SK-N-SH (cell line): ENCODE results near the gene MRPS18A. TPM values are rescaled to one million over a fixed set of nuclear protein-coding genes. Genes with fewer than 3 reads are reported as not detected.

Experiments used
- CTCF ChIA-PET: fragments of 300-600, 350-600 bp; formaldehyde crosslinking; extraction: SDS; loops from one replicate; lab custom pipeline; 2021; lab: Yijun Ruan, JAX
- POLR2A ChIA-PET: fragments of 350-600 bp; sonication (Branson Sonifier 250); formaldehyde crosslinking; extraction: SDS; loops from one replicate; lab custom pipeline; 2020; ENCODE audit warnings: antibody characterized with exemption, inconsistent platforms; lab: Yijun Ruan, JAX
- DNase-seq: peaks from one replicate; pipeline ENCODE4 v3.0.0; 2012
- H2AFZ ChIP-seq: fragments of 200-600 bp; sonication (generic); 2 replicates; pipeline ENCODE4 v1.8.1; 2016; ENCODE audit warnings: antibody characterized with exemption, mild to moderate bottlenecking, low read depth
- H3F3A ChIP-seq: fragments of 200-600 bp; sonication (generic); replicated peaks from 2 replicates; pipeline ENCODE3; 2016; ENCODE audit warnings: antibody characterized with exemption, mild to moderate bottlenecking; ENCODE audit not compliant: insufficient read depth
- H3K27ac ChIP-seq, 2 experiments: fragments of 200-500 bp in 1 of 2; fragments of 200-600 bp in 1 of 2; sonication (Bioruptor generic) in 1 of 2; sonication (generic), shearing (Covaris generic) in 1 of 2; 2 replicates each; pipeline versions ENCODE4 v1.5.1 to v1.6.1; 2014 to 2016; ENCODE audit warnings: low read depth in 2 of 2, inconsistent platforms in 1 of 2, low read length in 1 of 2, mild to moderate bottlenecking in 1 of 2, mixed read lengths in 1 of 2
- H3K27me3 ChIP-seq: fragments of 200-600 bp; sonication (generic), shearing (Covaris generic); 2 replicates; pipeline ENCODE4 v1.6.1; 2016; ENCODE audit warnings: mixed run types; ENCODE audit not compliant: insufficient read depth
- H3K36me3 ChIP-seq, 2 experiments: fragments of 200-500 bp in 1 of 2; fragments of 200-600 bp in 1 of 2; sonication (Bioruptor generic) in 1 of 2; sonication (generic) in 1 of 2; replicated peaks in 1 of 2; 2 replicates each; pipeline versions ENCODE3 to v1.5.1; 2014 to 2016; ENCODE audit warnings: low read length in 1 of 2, mild to moderate bottlenecking in 1 of 2; ENCODE audit not compliant: insufficient read depth in 2 of 2, control insufficient read depth in 1 of 2
- H3K4me1 ChIP-seq, 2 experiments: fragments of 200-500 bp in 1 of 2; fragments of 200-600 bp in 1 of 2; sonication (Bioruptor generic) in 1 of 2; sonication (generic), shearing (Covaris generic) in 1 of 2; 2 replicates each; pipeline versions ENCODE4 v1.5.1 to v1.6.1; 2014 to 2016; ENCODE audit warnings: low read depth in 1 of 2, low read length in 1 of 2, mixed run types in 1 of 2; ENCODE audit not compliant: insufficient read depth in 2 of 2, control insufficient read depth in 1 of 2
- H3K4me2 ChIP-seq: fragments of 200-600 bp; sonication (generic), shearing (Covaris generic); 2 replicates; pipeline ENCODE4 v1.6.1; 2017; ENCODE audit warnings: mixed run types
- H3K4me3 ChIP-seq, 2 experiments: fragments of 200-500 bp in 1 of 2; fragments of 200-600 bp in 1 of 2; sonication (Bioruptor generic) in 1 of 2; sonication (generic), shearing (Covaris generic) in 1 of 2; 2 replicates each; pipeline versions ENCODE4 v1.5.1 to v1.8.1; 2014 to 2016; ENCODE audit warnings: low read depth in 2 of 2, inconsistent platforms in 1 of 2, low read length in 1 of 2, mild to moderate bottlenecking in 1 of 2, mixed read lengths in 1 of 2, moderate library complexity in 1 of 2
- H3K79me2 ChIP-seq: fragments of 200-600 bp; sonication (generic); 2 replicates; pipeline ENCODE4 v1.8.1; 2017; ENCODE audit warnings: mild to moderate bottlenecking; ENCODE audit not compliant: insufficient read depth
- H3K9ac ChIP-seq: fragments of 200-600 bp; sonication (generic); 2 replicates; pipeline ENCODE4 v1.6.1; 2017; ENCODE audit warnings: mixed run types
- H3K9me2 ChIP-seq: fragments of 200-600 bp; sonication (generic); 2 replicates; pipeline ENCODE4 v1.6.1; 2017; ENCODE audit warnings: mixed run types
- H3K9me3 ChIP-seq: fragments of 200-600 bp; sonication (generic); 2 replicates; pipeline ENCODE4 v1.6.1; 2017; ENCODE audit warnings: mixed run types, mild to moderate bottlenecking, moderate library complexity
- H4K20me1 ChIP-seq: fragments of 200-600 bp; sonication (generic); 2 replicates; pipeline ENCODE4 v1.6.1; 2017; ENCODE audit warnings: mild to moderate bottlenecking, mixed run types; ENCODE audit not compliant: insufficient read depth
- ELF1 ChIP-seq: IDR thresholded peaks from 2 replicates; pipeline ENCODE4 v1.4.0; 2012
- EP300 ChIP-seq, 2 experiments: IDR thresholded peaks; 2 replicates each; pipeline versions ENCODE4 v1.4.0 to v1.6.1; 2012; ENCODE audit warnings: borderline replicate concordance in 1 of 2, low read depth in 1 of 2, low read length in 1 of 2
- EZH2phosphoT487 ChIP-seq: fragments of 200-600 bp; sonication (generic); IDR thresholded peaks from 2 replicates; pipeline ENCODE4 v1.6.1; 2017; ENCODE audit warnings: low read depth, mixed run types, mild to moderate bottlenecking, antibody characterized with exemption, moderate library complexity, borderline replicate concordance
- FOSL2 ChIP-seq: IDR thresholded peaks from 2 replicates; pipeline ENCODE4 v1.4.0; 2012; ENCODE audit warnings: low read depth, mild to moderate bottlenecking, moderate library complexity, borderline replicate concordance
- FOXM1 ChIP-seq: IDR thresholded peaks from 2 replicates; pipeline ENCODE4 v1.4.0; 2012; ENCODE audit warnings: low read depth, mild to moderate bottlenecking
- JUND ChIP-seq: IDR thresholded peaks from 2 replicates; pipeline ENCODE4 v1.4.0; 2012
- MEF2A ChIP-seq: IDR thresholded peaks from 2 replicates; pipeline ENCODE4 v1.4.0; 2012; ENCODE audit warnings: low read depth, borderline replicate concordance
- NFIC ChIP-seq: IDR thresholded peaks from 2 replicates; pipeline ENCODE4 v1.4.0; 2012; ENCODE audit warnings: borderline replicate concordance
- POLR2AphosphoS5 ChIP-seq: IDR thresholded peaks from 2 replicates; pipeline ENCODE4 v1.6.1; 2012; ENCODE audit warnings: low read depth, low read length
- RAD21 ChIP-seq: IDR thresholded peaks from 2 replicates; pipeline ENCODE4 v1.6.1; 2012; ENCODE audit warnings: mild to moderate bottlenecking, low read length
- TAF1 ChIP-seq: IDR thresholded peaks from 2 replicates; pipeline ENCODE4 v1.6.1; 2012; ENCODE audit warnings: low read depth, mild to moderate bottlenecking, low read length, moderate library complexity, borderline replicate concordance
- TCF12 ChIP-seq: IDR thresholded peaks from 2 replicates; pipeline ENCODE4 v1.4.0; 2012
- TEAD4 ChIP-seq: IDR thresholded peaks from 2 replicates; pipeline ENCODE4 v1.4.0; 2012; ENCODE audit warnings: mild to moderate bottlenecking, borderline replicate concordance; ENCODE audit not compliant: insufficient read depth
- WGBS: methylation state at CpG from one replicate; pipeline ENCODE4 v1.1.6; 2017; ENCODE audit warnings: low lambda C conversion rate; 5-methylcytosine and 5-hydroxymethylcytosine counted together
- polyA plus RNA-seq, 3 experiments: library from polyadenylated mRNA; depleted of rRNA; stranded (reverse); fragments of >200 nt; gene quantifications; 2 replicates each; pipeline ENCODE4 v1.2.3, GENCODE V29; 2012
- TF ChIP-seq, protein P1 (sequence below): fragments of 200-600 bp; sonication (generic); IDR thresholded peaks from 2 replicates; pipeline ENCODE4 v1.6.1; 2017; ENCODE audit warnings: antibody characterized with exemption, mild to moderate bottlenecking, moderate library complexity
- TF ChIP-seq, protein P2 (sequence below): IDR thresholded peaks from 2 replicates; pipeline ENCODE4 v1.4.0; 2012; ENCODE audit warnings: low read depth, borderline replicate concordance
- TF ChIP-seq, protein P3 (sequence below): fragments of 150-350 bp; IDR thresholded peaks from 2 replicates; pipeline ENCODE4 v1.6.1; 2017; ENCODE audit warnings: antibody characterized with exemption, low read length, low read depth, borderline replicate concordance
- TF ChIP-seq, protein P4 (sequence below): IDR thresholded peaks from 2 replicates; pipeline ENCODE4 v1.4.0; 2012; ENCODE audit warnings: low read depth

Gene MRPS18A
- polyA plus RNA-seq, 1 of the 3 experiments (the other 2 are of a cell fraction), result 57.0 TPM

DNA sequence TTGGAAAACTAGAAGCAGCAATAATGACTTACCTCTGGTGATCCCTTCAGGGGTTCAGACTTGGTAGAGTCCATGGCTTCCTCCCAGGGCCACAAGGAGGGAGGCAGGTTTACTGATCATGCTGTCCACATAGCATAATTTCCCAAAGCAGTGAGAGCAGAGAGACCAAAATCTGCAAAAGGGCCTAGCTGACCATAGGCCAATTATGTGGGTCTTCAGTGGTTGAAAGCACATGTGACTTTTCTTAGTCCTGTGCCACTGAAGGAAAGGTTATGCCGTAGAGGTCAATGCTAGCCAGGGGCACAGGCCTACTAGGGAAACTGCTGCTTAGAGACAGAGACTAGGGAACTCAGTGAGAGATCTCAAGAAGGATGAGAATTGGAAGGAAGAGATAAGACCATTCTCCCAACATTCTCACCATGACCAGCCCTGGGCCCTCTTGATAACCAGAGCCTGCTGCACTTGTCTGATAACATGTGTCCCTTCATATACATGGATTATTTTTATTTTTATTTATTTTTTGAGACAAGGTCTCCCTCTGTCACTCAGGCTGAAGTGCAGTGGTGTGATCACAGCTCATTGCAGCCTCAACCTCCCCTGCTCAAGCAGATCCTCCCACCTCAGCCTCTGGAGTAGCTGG lies 56.5 kb downstream of the MRPS18A start:
- no peak overlapping the region for H3K9ac ChIP-seq
- no peak overlapping the region for H2AFZ ChIP-seq
- WGBS, result 100% methylated on average over 1 of the region's 1 CpG
- no peaks in the 10 kb centered on the region for H3K9me3 ChIP-seq
- H4K20me1 ChIP-seq, result no peaks in the 10 kb centered on the region
- TF ChIP-seq RAD21 (no peak), EP300 (IDR thresholded peaks at IDR 0.05; ENCODE audit: borderline replicate concordance in 1 of 2, low read depth in 1 of 2, low read length in 1 of 2) (no peak), FOSL2 (no peak), JUND (no peak), EZH2phosphoT487 (no peak), ELF1 (no peak), NFIC (no peak)
- TF ChIP-seq, protein P1, sequence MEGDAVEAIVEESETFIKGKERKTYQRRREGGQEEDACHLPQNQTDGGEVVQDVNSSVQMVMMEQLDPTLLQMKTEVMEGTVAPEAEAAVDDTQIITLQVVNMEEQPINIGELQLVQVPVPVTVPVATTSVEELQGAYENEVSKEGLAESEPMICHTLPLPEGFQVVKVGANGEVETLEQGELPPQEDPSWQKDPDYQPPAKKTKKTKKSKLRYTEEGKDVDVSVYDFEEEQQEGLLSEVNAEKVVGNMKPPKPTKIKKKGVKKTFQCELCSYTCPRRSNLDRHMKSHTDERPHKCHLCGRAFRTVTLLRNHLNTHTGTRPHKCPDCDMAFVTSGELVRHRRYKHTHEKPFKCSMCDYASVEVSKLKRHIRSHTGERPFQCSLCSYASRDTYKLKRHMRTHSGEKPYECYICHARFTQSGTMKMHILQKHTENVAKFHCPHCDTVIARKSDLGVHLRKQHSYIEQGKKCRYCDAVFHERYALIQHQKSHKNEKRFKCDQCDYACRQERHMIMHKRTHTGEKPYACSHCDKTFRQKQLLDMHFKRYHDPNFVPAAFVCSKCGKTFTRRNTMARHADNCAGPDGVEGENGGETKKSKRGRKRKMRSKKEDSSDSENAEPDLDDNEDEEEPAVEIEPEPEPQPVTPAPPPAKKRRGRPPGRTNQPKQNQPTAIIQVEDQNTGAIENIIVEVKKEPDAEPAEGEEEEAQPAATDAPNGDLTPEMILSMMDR, result no peak
- TF ChIP-seq, protein P2, sequence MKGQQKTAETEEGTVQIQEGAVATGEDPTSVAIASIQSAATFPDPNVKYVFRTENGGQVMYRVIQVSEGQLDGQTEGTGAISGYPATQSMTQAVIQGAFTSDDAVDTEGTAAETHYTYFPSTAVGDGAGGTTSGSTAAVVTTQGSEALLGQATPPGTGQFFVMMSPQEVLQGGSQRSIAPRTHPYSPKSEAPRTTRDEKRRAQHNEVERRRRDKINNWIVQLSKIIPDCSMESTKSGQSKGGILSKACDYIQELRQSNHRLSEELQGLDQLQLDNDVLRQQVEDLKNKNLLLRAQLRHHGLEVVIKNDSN, result no peak
- ChIA-PET CTCF (interaction anchor here (2.8 kb wide), 1 partner anchor 37 kb away, joined by 8 read pairs; no protein-coding TSS in a partner anchor), POLR2A (no interaction called here)
- H3F3A ChIP-seq, result peaks cover 13% of the 10 kb centered on the region
- peaks cover 32% of the 10 kb centered on the region for H3K79me2 ChIP-seq
- no peaks in the 10 kb centered on the region for H3K27me3 ChIP-seq
- peak overlapping the region in 1 of 2 experiments; percentile 92; a peak in 2 of 4 replicates for H3K27ac ChIP-seq
- no peak for DNase-seq
- H3K9me2 ChIP-seq, result no peaks in the 10 kb centered on the region
- H3K4me1 ChIP-seq, result peaks cover 5 to 25% of the 10 kb centered on the region in 2 experiments
- H3K4me3 ChIP-seq, result no peak overlapping the region
- peaks cover 2 to 8% of the 10 kb centered on the region in 2 experiments for H3K36me3 ChIP-seq
- no peak overlapping the region for H3K4me2 ChIP-seq

DNA sequence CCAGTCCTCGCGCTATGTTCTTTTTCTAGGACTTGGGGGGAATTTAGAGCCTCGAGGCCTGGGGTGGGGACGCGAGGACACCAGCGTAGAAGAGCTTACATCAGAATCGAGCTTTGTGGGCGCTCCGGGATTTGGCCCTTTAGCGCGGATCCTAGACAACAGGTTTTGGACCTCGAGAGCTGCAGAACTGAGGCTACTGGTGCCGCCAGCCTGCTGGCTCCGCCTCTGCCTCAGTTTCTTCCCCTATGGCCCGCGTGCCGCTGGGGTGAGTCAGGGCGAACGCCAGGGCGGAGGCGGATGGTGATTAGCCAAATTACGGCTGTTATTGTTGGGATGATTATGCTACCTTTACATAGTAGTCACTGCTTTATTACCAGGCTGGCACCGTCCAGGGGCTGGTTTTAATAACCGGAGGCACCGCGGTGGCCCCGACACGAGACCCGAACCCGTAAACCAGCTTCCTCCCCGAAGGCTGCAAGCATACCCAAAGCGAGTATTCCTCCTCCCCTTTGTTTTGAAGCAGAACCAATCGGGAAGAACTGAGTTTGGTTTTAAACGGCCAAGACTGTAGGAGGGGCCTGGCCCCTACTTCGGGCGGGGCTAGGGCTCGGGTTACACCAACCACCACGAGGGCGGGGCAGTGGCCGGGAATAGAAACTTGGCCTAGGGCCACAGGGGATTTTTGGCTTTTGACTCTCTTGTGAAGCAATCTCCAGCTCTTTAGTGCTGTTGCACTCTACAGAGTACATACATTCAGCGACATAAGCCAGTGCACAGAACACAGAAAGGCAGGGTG lies 57.9 kb downstream of the MRPS18A start:
- H3K4me1 ChIP-seq, result peaks cover 5 to 21% of the 10 kb centered on the region in 2 experiments
- TF ChIP-seq RAD21 (no peak), EP300 (IDR thresholded peaks at IDR 0.05; ENCODE audit: borderline replicate concordance in 1 of 2, low read depth in 1 of 2, low read length in 1 of 2) (0 out of 4 replicates have a peak, but pooled peaks of 1 of the 2 experiments have one; percentile 38), TAF1 (0 out of 2 replicates have a peak, but pooled peaks have one; percentile 20), FOXM1 (peak; percentile 93), MEF2A (peak; percentile 40; the same call in 1 of the 2 replicates), TCF12 (no peak), POLR2AphosphoS5 (peak; percentile 78; the same call in 1 of the 2 replicates), TEAD4 (no peak), NFIC (peak; percentile 90)
- TF ChIP-seq, protein P3, sequence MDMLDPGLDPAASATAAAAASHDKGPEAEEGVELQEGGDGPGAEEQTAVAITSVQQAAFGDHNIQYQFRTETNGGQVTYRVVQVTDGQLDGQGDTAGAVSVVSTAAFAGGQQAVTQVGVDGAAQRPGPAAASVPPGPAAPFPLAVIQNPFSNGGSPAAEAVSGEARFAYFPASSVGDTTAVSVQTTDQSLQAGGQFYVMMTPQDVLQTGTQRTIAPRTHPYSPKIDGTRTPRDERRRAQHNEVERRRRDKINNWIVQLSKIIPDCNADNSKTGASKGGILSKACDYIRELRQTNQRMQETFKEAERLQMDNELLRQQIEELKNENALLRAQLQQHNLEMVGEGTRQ, result 0 out of 2 replicates have a peak, but pooled peaks have one; percentile 6
- TF ChIP-seq, protein P4, sequence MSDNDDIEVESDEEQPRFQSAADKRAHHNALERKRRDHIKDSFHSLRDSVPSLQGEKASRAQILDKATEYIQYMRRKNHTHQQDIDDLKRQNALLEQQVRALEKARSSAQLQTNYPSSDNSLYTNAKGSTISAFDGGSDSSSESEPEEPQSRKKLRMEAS, result peak; percentile 77
- POLR2A ChIA-PET, result interaction anchor here (0.6 to 1.9 kb wide), 17 partner anchors 10 to 453 kb away, joined by 3 to 15 read pairs (median 5); partner anchors contain the start of genes VEGFA and XPO5

More for the DNA sequence above, 57.9 kb downstream of the MRPS18A start:
- Histone ChIP-seq H3K9me2 (no peaks in the 10 kb centered on the region), H3F3A (peaks cover 13% of the 10 kb centered on the region), H3K9ac (peak overlapping the region; percentile 91), H4K20me1 (no peaks in the 10 kb centered on the region), H3K27me3 (no peaks in the 10 kb centered on the region), H3K27ac (peak overlapping the region; percentile 92 to 95), H3K4me2 (peak overlapping the region; percentile 96), H3K79me2 (peaks cover 35% of the 10 kb centered on the region), H3K36me3 (peaks cover 16 to 22% of the 10 kb centered on the region in 2 experiments), H3K9me3 (no peaks in the 10 kb centered on the region), H2AFZ (peak overlapping the region; percentile 58), H3K4me3 (peak overlapping the region; percentile 71 to 72)
- peak; percentile 93 for DNase-seq
- CTCF ChIA-PET, result interaction anchor here (0.8 to 2.8 kb wide), 3 partner anchors 21 to 140 kb away, joined by 3 to 11 read pairs (median 8); partner anchors contain the start of gene VEGFA
- under 1% methylated on average over 23 of the region's 41 CpGs for WGBS
